H9 (cell line): Measurements from ENCODE around the gene POU2F1. TPM values are rescaled to one million over a fixed set of nuclear protein-coding genes. Genes with fewer than 3 reads are reported as not detected.

Experiments used
- DNase-seq: peaks from one replicate; pipeline ENCODE4 v3.0.0-alpha.2; 2017
- H2AFZ ChIP-seq: one replicate; pipeline ENCODE4 v1.6.1; 2013; ENCODE audit warnings: mild to moderate bottlenecking, low read length, control low read depth, moderate library complexity
- H2AK5ac ChIP-seq: 2 replicates; pipeline ENCODE4 v1.6.1; 2013; ENCODE audit warnings: low read length, control low read depth, mixed read lengths; ENCODE audit not compliant: insufficient read length
- H2BK120ac ChIP-seq: one replicate; pipeline ENCODE4 v1.6.1; 2013; ENCODE audit warnings: low read depth, mild to moderate bottlenecking, low read length, control low read depth, inconsistent platforms; ENCODE audit not compliant: poor library complexity, severe bottlenecking
- H2BK12ac ChIP-seq: 2 replicates; pipeline ENCODE4 v1.6.1; 2013; ENCODE audit warnings: low read length, control low read depth, mixed read lengths, low read depth; ENCODE audit not compliant: insufficient read length
- H2BK15ac ChIP-seq: 2 replicates; pipeline ENCODE4 v1.6.1; 2013; ENCODE audit warnings: low read depth, low read length, control low read depth
- H2BK20ac ChIP-seq: one replicate; pipeline ENCODE4 v1.6.1; 2013; ENCODE audit warnings: low read depth, mild to moderate bottlenecking, low read length, control low read depth, inconsistent platforms; ENCODE audit not compliant: poor library complexity, severe bottlenecking
- H2BK5ac ChIP-seq: 2 replicates; pipeline ENCODE4 v1.6.1; 2013; ENCODE audit warnings: low read length, control low read depth, mixed read lengths; ENCODE audit not compliant: insufficient read length
- H3K14ac ChIP-seq: 2 replicates; pipeline ENCODE4 v1.6.1; 2013; ENCODE audit warnings: low read length, control low read depth; ENCODE audit not compliant: insufficient read depth
- H3K18ac ChIP-seq: 2 replicates; pipeline ENCODE4 v1.6.1; 2013; ENCODE audit warnings: low read depth, mild to moderate bottlenecking, mixed read lengths, low read length, control low read depth; ENCODE audit not compliant: insufficient read length
- H3K23ac ChIP-seq: 2 replicates; pipeline ENCODE4 v1.6.1; 2013; ENCODE audit warnings: low read length, control low read depth, mixed read lengths, low read depth; ENCODE audit not compliant: insufficient read length
- H3K23me2 ChIP-seq: 2 replicates; pipeline ENCODE4 v1.6.1; 2013; ENCODE audit warnings: low read depth, mild to moderate bottlenecking, mixed read lengths, low read length, control low read depth; ENCODE audit not compliant: insufficient read length, poor library complexity, severe bottlenecking
- H3K27ac ChIP-seq: 2 replicates; pipeline ENCODE4 v1.5.1; 2013; ENCODE audit warnings: low read length, control low read depth, mixed read lengths, low read depth; ENCODE audit not compliant: insufficient read length
- H3K27me3 ChIP-seq: 2 replicates; pipeline ENCODE4 v1.6.1; 2013; ENCODE audit warnings: low read length, control low read depth, inconsistent platforms; ENCODE audit not compliant: insufficient read depth
- H3K4ac ChIP-seq: 2 replicates; pipeline ENCODE4 v1.6.1; 2013; ENCODE audit warnings: low read depth, mild to moderate bottlenecking, control low read depth, inconsistent platforms, low read length, moderate library complexity
- H3K4me1 ChIP-seq: 2 replicates; pipeline ENCODE4 v1.6.1; 2013; ENCODE audit warnings: low read length, control low read depth, inconsistent platforms; ENCODE audit not compliant: insufficient read depth
- H3K4me2 ChIP-seq: 2 replicates; pipeline ENCODE4 v1.6.1; 2013; ENCODE audit warnings: low read length, control low read depth, mixed read lengths; ENCODE audit not compliant: insufficient read length, insufficient read depth
- H3K56ac ChIP-seq: 2 replicates; pipeline ENCODE4 v1.6.1; 2013; ENCODE audit warnings: low read depth, mild to moderate bottlenecking, mixed read lengths, low read length, control low read depth; ENCODE audit not compliant: insufficient read length
- H3K79me1 ChIP-seq: 2 replicates; pipeline ENCODE4 v1.6.1; 2013; ENCODE audit warnings: low read depth, mild to moderate bottlenecking, moderate library complexity, low read length, control low read depth, inconsistent platforms; ENCODE audit not compliant: insufficient read depth, poor library complexity, severe bottlenecking
- H3K79me2 ChIP-seq: 2 replicates; pipeline ENCODE4 v1.6.1; 2013; ENCODE audit warnings: low read length, control low read depth, inconsistent platforms; ENCODE audit not compliant: insufficient read depth
- H3K9ac ChIP-seq: 2 replicates; pipeline ENCODE4 v1.6.1; 2013; ENCODE audit warnings: low read length, control low read depth, mixed read lengths; ENCODE audit not compliant: insufficient read length; ENCODE audit errors: extremely low read depth
- H3K9me3 ChIP-seq: one replicate; pipeline ENCODE4 v1.6.1; 2013; ENCODE audit warnings: low read depth, low read length, inconsistent platforms; ENCODE audit not compliant: control insufficient read depth
- H3T11ph ChIP-seq: one replicate; pipeline ENCODE4 v1.6.1; 2013; ENCODE audit warnings: mild to moderate bottlenecking, low read length, control low read depth, inconsistent platforms
- H4K20me1 ChIP-seq: one replicate; pipeline ENCODE4 v1.6.1; 2013; ENCODE audit not compliant: control insufficient read depth, insufficient read length, insufficient read depth
- H4K5ac ChIP-seq: 2 replicates; pipeline ENCODE4 v1.6.1; 2013; ENCODE audit warnings: low read depth, mild to moderate bottlenecking, mixed read lengths, low read length, control low read depth; ENCODE audit not compliant: insufficient read length
- H4K8ac ChIP-seq: replicated peaks from 2 replicates; pipeline ENCODE4 v1.6.1; 2013; ENCODE audit warnings: low read length, control low read depth, mixed read lengths, low read depth; ENCODE audit not compliant: insufficient read length
- H4K91ac ChIP-seq: 2 replicates; pipeline ENCODE4 v1.6.1; 2013; ENCODE audit warnings: low read depth, mild to moderate bottlenecking, moderate library complexity, mixed read lengths, low read length, control low read depth; ENCODE audit not compliant: insufficient read length
- H3K27ac Mint-ChIP-seq, 3 experiments: 2 replicates in 2 of 3; 3 replicates in 1 of 3; pipeline ENCODE4 v1.8.0; 2020 to 2021; ENCODE audit warnings: mixed read lengths in 3 of 3, mild to moderate bottlenecking in 1 of 3, moderate library complexity in 1 of 3
- H3K27me3 Mint-ChIP-seq: 2 replicates; pipeline ENCODE4 v1.8.0; 2021; ENCODE audit warnings: low read depth, mild to moderate bottlenecking, moderate library complexity, mixed read lengths
- H3K36me3 Mint-ChIP-seq, 3 experiments: 2 replicates in 2 of 3; 3 replicates in 1 of 3; pipeline ENCODE4 v1.8.0; 2020 to 2021; ENCODE audit warnings: low read depth in 3 of 3, mixed read lengths in 3 of 3; ENCODE audit not compliant: insufficient read depth in 1 of 3
- H3K4me1 Mint-ChIP-seq, 2 experiments: 2 replicates each; pipeline ENCODE4 v1.8.0; 2020; ENCODE audit warnings: mixed read lengths in 2 of 2
- H3K4me3 Mint-ChIP-seq, 2 experiments: 2 replicates in 1 of 2; 3 replicates in 1 of 2; pipeline ENCODE4 v1.8.0; 2020 to 2021; ENCODE audit warnings: mild to moderate bottlenecking in 2 of 2, mixed read lengths in 2 of 2, moderate library complexity in 1 of 2
- H3K9me3 Mint-ChIP-seq, 2 experiments: 2 replicates in 1 of 2; 3 replicates in 1 of 2; pipeline ENCODE4 v1.8.0; 2020; ENCODE audit warnings: mild to moderate bottlenecking in 2 of 2, mixed read lengths in 2 of 2, moderate library complexity in 1 of 2
- WGBS: extraction: QIAGEN DNeasy Blood & Tissue Kit; methylation state at CpG from one replicate; pipeline ENCODE4 v1.1.7; 2013; ENCODE audit warnings: missing lambda C conversion rate, low lambda C conversion rate, mixed read lengths; ENCODE audit not compliant: insufficient read length; ENCODE audit errors: extremely low coverage; 5-methylcytosine and 5-hydroxymethylcytosine counted together
- total RNA-seq: library from RNA; stranded (reverse); gene quantifications from 2 replicates; pipeline ENCODE4 v1.2.1, GENCODE V29; 2021
- TF ChIP-seq, protein P1 (sequence below): fragments of 200-600 bp; sonication (generic); conservative IDR thresholded peaks from 3 replicates; pipeline ENCODE4 v1.8.0; 2021; ENCODE audit warnings: antibody characterized with exemption, mild to moderate bottlenecking

The POU2F1 gene
- total RNA-seq, 1 experiment from 2014 or later = 62.5 TPM

GRCh38 chr1:167186771-167187170 lies 33.9 kb upstream of the POU2F1 start:
- H2AFZ ChIP-seq = no peak overlapping the region
- H4K91ac ChIP-seq = no peak overlapping the region
- Mint-ChIP-seq H3K9me3 (peaks cover 0 to 5% of the 10 kb centered on the region in 2 experiments; a peak in 2 of 5 replicates), H3K27me3 (peaks cover 2% of the 10 kb centered on the region; the same call in 1 of the 2 replicates), H3K27ac (no peak overlapping the region), H3K4me1 (no peaks in the 10 kb centered on the region), H3K4me3 (no peak overlapping the region), H3K36me3 (no peaks in the 10 kb centered on the region; a peak in 1 of 7 replicates)
- no peak for DNase-seq
- H3K79me2 ChIP-seq = no peaks in the 10 kb centered on the region
- H2AK5ac ChIP-seq = no peak overlapping the region
- no peak overlapping the region for H2BK12ac ChIP-seq
- no peak overlapping the region for H2BK5ac ChIP-seq
- no peak overlapping the region for H2BK20ac ChIP-seq
- no peak overlapping the region for H2BK15ac ChIP-seq
- no peak overlapping the region for H3K9ac ChIP-seq
- no peak overlapping the region for H3T11ph ChIP-seq
- no peaks in the 10 kb centered on the region for H3K27me3 ChIP-seq
- no peak overlapping the region for H3K4me2 ChIP-seq
- no peak overlapping the region for H2BK120ac ChIP-seq
- no peaks in the 10 kb centered on the region for H4K20me1 ChIP-seq
- no peak overlapping the region for H3K27ac ChIP-seq
- H3K23me2 ChIP-seq = no peaks in the 10 kb centered on the region
- no peak overlapping the region for H3K4ac ChIP-seq
- H3K14ac ChIP-seq = no peak overlapping the region
- TF ChIP-seq, protein P1, sequence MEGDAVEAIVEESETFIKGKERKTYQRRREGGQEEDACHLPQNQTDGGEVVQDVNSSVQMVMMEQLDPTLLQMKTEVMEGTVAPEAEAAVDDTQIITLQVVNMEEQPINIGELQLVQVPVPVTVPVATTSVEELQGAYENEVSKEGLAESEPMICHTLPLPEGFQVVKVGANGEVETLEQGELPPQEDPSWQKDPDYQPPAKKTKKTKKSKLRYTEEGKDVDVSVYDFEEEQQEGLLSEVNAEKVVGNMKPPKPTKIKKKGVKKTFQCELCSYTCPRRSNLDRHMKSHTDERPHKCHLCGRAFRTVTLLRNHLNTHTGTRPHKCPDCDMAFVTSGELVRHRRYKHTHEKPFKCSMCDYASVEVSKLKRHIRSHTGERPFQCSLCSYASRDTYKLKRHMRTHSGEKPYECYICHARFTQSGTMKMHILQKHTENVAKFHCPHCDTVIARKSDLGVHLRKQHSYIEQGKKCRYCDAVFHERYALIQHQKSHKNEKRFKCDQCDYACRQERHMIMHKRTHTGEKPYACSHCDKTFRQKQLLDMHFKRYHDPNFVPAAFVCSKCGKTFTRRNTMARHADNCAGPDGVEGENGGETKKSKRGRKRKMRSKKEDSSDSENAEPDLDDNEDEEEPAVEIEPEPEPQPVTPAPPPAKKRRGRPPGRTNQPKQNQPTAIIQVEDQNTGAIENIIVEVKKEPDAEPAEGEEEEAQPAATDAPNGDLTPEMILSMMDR = no peak
- no peak overlapping the region for H4K8ac ChIP-seq
- H3K56ac ChIP-seq = no peak overlapping the region
- WGBS = no CpG with 5 or more reads among the region's 2 CpGs
- H3K4me1 ChIP-seq = no peaks in the 10 kb centered on the region
- H3K9me3 ChIP-seq = no peaks in the 10 kb centered on the region
- H3K18ac ChIP-seq = no peak overlapping the region
- H3K23ac ChIP-seq = no peak overlapping the region
- H3K79me1 ChIP-seq = no peaks in the 10 kb centered on the region
- no peak overlapping the region for H4K5ac ChIP-seq
